ENCODE measurements around the gene MCTP2.

Gene MCTP2

DNA sequence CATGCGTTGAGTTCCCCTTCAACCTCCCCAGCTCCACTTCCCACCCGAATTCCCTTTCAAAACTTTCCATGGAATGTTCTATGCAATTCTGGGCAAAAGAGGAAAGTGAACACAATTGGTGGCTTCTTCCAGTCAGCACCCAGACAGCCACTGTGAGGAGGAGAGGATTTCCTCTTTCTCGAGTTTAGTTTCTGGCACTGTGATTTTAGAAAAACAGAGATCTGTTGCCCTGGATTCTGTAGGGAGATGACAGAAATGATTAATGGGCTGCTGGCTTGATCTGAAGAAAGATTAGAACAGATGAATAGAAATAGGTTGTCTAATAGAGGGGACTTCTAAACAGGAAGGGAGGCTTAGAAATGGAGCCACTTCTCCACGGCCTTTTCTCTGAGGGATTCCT, 172.0 kb downstream of the MCTP2 start:
- no peak for DNase-seq
- TF ChIP-seq POLR2A (IDR thresholded peaks at IDR 0.05; ENCODE audit: low read length), result no peak
- no peak for TF ChIP-seq GATA1 (IDR thresholded peaks at IDR 0.05; ENCODE audit: low read depth, low read length)

GRCh38 chr15:94404733-94405283, 173.4 kb downstream of the MCTP2 start:
- no peak for DNase-seq
- TF ChIP-seq GATA1 (IDR thresholded peaks at IDR 0.05; ENCODE audit: low read depth, low read length), result no peak
- no peak for TF ChIP-seq POLR2A (IDR thresholded peaks at IDR 0.05; ENCODE audit: low read length)

GRCh38 chr15:94411285-94411684, 179.9 kb downstream of the MCTP2 start:
- no peak for DNase-seq
- TF ChIP-seq POLR2A (IDR thresholded peaks at IDR 0.05; ENCODE audit: low read length) (no peak), GATA1 (IDR thresholded peaks at IDR 0.05; ENCODE audit: low read depth, low read length) (no peak)

- DNase-seq, result no peak
- TF ChIP-seq GATA1 (IDR thresholded peaks at IDR 0.05; ENCODE audit: low read depth, low read length) (no peak), POLR2A (IDR thresholded peaks at IDR 0.05; ENCODE audit: low read length) (no peak)
These were observed 180.5 kb downstream of the MCTP2 start for GRCh38 chr15:94411846-94412245.

- peak; percentile 20 to 46 for DNase-seq
- no peak for TF ChIP-seq POLR2A (IDR thresholded peaks at IDR 0.05; ENCODE audit: low read length)
- no peak for TF ChIP-seq GATA1 (IDR thresholded peaks at IDR 0.05; ENCODE audit: low read depth, low read length)
These were observed 181.8 kb downstream of the MCTP2 start for GRCh38 chr15:94412979-94413746.

- TF ChIP-seq POLR2A (IDR thresholded peaks at IDR 0.05; ENCODE audit: low read length), result no peak
- no peak for TF ChIP-seq GATA1 (IDR thresholded peaks at IDR 0.05; ENCODE audit: low read depth, low read length)
- DNase-seq, result no peak
These were observed 183.6 kb downstream of the MCTP2 start for GRCh38 chr15:94414916-94415315.

GRCh38 chr15:94416267-94416666, 184.9 kb downstream of the MCTP2 start:
- TF ChIP-seq POLR2A (IDR thresholded peaks at IDR 0.05; ENCODE audit: low read length), result no peak
- TF ChIP-seq GATA1 (IDR thresholded peaks at IDR 0.05; ENCODE audit: low read depth, low read length), result no peak
- DNase-seq, result no peak

DNA sequence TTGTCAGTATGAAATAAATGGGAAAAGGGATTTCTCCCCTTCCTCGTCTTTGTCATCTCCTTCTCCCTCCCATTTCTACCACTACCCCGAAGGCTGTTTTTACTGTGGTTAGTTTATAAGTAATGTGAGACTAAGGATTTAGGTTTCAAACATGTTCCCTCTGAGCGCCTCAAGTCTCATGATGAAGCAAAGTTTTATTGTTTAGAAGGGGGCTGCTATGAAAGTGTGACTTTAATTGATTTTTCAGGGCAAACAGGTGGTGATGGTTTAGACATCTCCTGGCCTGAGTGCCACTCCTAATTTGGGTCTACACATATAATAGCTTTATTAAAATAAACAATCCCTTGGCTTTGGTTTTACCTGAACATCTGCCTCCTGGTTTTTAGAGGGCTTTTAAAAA, 185.5 kb downstream of the MCTP2 start:
- DNase-seq, result no peak
- TF ChIP-seq GATA1 (IDR thresholded peaks at IDR 0.05; ENCODE audit: low read depth, low read length) (no peak), POLR2A (IDR thresholded peaks at IDR 0.05; ENCODE audit: low read length) (no peak)

- TF ChIP-seq GATA1 (IDR thresholded peaks at IDR 0.05; ENCODE audit: low read depth, low read length) (no peak), POLR2A (IDR thresholded peaks at IDR 0.05; ENCODE audit: low read length) (no peak)
- DNase-seq, result no peak
These were observed 186.3 kb downstream of the MCTP2 start for GRCh38 chr15:94417501-94418293.

GRCh38 chr15:94421706-94422105, 190.3 kb downstream of the MCTP2 start:
- no peak for DNase-seq
- TF ChIP-seq GATA1 (IDR thresholded peaks at IDR 0.05; ENCODE audit: low read depth, low read length) (no peak), POLR2A (IDR thresholded peaks at IDR 0.05; ENCODE audit: low read length) (no peak)

DNA sequence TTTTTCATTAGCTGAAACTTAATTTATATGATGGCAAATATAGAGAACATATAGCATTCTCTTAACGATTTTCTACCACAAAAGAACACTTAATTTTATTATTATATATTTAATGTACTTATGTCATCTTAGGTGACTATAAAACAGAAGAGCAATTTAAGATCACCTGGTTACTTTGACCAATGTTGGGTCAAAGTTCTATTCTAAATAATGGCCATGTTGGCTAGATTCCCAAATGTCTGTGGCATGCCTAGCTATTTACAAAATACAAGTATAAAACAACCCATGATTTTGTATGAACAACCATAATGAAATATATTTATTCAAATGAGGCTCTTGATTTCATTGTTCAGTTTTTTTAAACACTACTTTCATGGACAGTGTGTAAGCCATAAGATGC, 200.9 kb downstream of the MCTP2 start:
- no peak for DNase-seq

DNA sequence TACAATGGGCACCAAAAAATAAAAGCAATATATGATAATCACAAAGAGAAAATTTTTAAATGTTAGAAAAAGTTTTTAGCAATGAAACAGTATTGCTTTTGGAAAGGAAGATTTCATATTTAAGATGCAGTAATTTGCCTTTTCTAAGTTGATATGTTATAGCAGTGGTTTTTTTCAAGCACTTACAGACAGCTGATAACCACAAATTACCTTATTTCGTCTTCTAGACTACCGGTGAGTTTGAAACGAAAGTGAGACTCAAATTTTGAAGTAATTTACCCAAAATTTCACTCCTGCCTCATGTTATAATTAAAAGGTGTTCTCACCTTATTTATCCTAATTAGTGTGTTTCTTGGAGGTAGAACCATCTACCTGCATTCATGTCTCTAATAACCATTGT, 207.8 kb downstream of the MCTP2 start:
- no peak for DNase-seq
- TF ChIP-seq POLR2A (IDR thresholded peaks at IDR 0.05; ENCODE audit: low read length) (no peak), GATA1 (IDR thresholded peaks at IDR 0.05; ENCODE audit: low read depth, low read length) (no peak)

More for the DNA sequence above, 200.9 kb downstream of the MCTP2 start:
- no peak for TF ChIP-seq POLR2A (IDR thresholded peaks at IDR 0.05; ENCODE audit: low read length)
- no peak for TF ChIP-seq GATA1 (IDR thresholded peaks at IDR 0.05; ENCODE audit: low read depth, low read length)

DNA sequence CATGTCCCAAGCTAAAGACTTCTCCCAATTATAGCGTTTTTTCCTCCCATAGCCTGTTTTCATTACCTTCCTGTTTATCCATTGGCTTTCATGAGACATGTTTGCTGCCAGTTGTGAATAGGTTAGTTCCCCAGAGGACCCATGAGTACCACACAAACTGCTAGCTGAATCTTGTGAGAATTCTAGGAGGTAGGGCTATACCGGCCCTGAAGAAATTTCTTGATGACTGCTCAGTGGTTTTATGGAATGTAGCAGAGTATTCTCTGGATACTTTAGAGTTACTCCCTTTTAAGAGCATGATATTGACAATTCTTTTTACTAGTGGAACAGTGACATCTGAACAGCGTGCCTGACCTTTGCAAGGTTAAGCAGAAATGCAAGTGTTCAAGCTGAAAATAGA, 210.4 kb downstream of the MCTP2 start:
- no peak for DNase-seq
- no peak for TF ChIP-seq GATA1 (IDR thresholded peaks at IDR 0.05; ENCODE audit: low read depth, low read length)
- no peak for TF ChIP-seq POLR2A (IDR thresholded peaks at IDR 0.05; ENCODE audit: low read length)

DNA sequence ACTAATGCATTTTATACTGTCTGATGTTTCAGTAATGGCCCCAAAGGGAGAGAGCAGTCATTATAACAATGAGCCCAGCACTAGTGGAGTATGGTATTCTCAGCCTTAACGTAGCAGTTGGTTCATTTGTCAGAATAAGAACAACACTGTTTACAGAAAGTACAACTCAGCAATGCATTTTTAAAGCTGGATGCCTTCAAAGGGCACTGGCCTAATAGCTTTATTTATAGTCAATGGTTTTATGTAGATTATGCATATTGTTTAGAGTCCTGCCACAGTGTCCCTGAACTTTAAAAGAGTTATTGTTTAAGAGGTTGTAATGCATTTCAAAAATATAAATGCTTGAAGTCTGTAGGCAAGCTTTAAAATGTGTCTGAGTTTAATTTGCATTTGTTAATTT, 211.1 kb downstream of the MCTP2 start:
- no peak for DNase-seq

More for the DNA sequence above, 211.1 kb downstream of the MCTP2 start:
- TF ChIP-seq POLR2A (IDR thresholded peaks at IDR 0.05; ENCODE audit: low read length) (no peak), GATA1 (IDR thresholded peaks at IDR 0.05; ENCODE audit: low read depth, low read length) (no peak)
